SU-DHL-6 (cell line): ENCODE measurements around the gene MYO9A.

Experiments
- CTCF ChIP-seq: fragments of 200-600 bp; sonication (generic); IDR thresholded peaks from one replicate; pipeline ENCODE4 v1.5.1; 2017; ENCODE audit warnings: antibody characterized with exemption, mild to moderate bottlenecking, low read length, moderate library complexity; ENCODE audit not compliant: insufficient read depth, poor library complexity, severe bottlenecking
- EZH2phosphoT487 ChIP-seq: fragments of 200-600 bp; sonication (generic), shearing (Covaris generic); conservative IDR thresholded peaks from 2 replicates; pipeline ENCODE4 v1.6.1; 2018; ENCODE audit warnings: mild to moderate bottlenecking, antibody characterized with exemption, low read length, moderate library complexity, mixed read lengths

DNA sequence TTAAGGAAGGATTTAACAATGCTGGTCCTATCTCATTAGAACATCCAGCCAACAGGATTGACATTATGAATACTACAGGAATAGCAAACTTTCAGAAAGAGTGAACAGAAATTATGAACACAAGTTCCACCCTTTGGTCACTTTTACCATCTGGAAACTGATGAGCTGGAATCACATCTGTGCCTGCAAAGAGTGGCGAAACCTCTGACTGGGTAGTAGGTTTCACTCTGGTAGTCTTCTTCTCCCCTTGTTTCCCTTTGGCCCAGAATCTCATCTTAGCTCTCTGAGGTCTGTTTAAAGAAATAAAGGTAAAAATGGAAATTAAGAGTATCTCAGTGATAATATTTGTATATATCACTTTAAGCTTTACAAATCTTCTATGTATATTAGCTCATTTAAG is 234.5 kb downstream of the MYO9A start:
- no peak for TF ChIP-seq CTCF
- TF ChIP-seq EZH2phosphoT487, result no peak
